GM19467 (cell line): Measurements from ENCODE around the gene ABO.
"Not testable (repeated sequence)": the region's sequence is repeated elsewhere in the genome, so short reads cannot be mapped to it uniquely, and the experiment has no call there.

Source experiments
- ATAC-seq: cut with Tn5 transposase; IDR thresholded peaks from one replicate; pipeline ENCODE4 v1.9.1; 2021; ENCODE audit warnings: mild to moderate bottlenecking, moderate library complexity; ENCODE audit not compliant: unreplicated experiment

The ABO gene

DNA sequence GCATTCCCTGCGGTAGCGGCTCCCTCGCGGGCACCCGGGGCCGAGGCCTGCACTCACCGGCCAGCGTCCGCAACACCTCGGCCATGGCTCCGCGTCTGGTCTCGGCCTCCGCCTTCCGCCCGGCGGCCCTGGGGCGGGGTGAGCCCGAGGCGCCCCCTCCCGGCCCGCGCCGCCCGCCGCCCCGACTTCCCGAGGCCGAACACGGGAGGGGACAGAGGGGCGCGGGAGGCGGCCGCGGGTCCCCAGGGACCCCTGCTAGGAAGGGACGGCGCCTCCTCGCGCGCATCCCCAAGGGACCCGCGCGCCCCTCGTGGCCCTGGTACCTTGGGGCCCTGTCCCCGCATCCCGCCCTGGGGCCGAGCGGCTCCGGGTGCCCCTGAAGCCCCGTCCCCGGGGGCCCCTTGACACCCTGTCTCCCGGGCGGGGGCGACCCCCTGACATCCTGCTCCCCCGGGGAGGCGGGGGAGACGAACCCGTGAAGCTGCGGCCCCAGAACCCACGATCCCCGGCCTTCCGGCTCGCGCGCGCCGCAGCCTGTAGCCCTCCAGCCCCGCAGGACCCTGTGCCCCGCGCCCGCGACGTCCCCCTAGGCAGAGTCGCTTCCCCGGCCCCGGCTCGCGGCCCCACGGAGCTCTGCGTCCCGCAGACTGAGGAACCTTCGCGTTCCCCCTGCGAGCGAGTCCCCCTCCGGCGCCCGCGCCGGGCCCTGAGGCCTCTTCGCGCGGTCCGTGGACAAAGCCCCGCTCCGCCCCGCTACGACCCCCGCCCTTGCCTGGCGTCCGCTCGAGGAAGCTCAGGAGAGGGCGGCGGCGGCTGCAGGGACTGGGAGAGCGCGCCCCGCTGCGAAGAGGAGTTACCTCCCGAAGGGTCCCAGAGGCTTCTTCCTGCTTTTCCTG lies at the start of gene ABO:
Gene ABO, minus strand, starts transcription at position 97 of the 896 bp plus-strand sequence.
- ATAC-seq: no peak

DNA sequence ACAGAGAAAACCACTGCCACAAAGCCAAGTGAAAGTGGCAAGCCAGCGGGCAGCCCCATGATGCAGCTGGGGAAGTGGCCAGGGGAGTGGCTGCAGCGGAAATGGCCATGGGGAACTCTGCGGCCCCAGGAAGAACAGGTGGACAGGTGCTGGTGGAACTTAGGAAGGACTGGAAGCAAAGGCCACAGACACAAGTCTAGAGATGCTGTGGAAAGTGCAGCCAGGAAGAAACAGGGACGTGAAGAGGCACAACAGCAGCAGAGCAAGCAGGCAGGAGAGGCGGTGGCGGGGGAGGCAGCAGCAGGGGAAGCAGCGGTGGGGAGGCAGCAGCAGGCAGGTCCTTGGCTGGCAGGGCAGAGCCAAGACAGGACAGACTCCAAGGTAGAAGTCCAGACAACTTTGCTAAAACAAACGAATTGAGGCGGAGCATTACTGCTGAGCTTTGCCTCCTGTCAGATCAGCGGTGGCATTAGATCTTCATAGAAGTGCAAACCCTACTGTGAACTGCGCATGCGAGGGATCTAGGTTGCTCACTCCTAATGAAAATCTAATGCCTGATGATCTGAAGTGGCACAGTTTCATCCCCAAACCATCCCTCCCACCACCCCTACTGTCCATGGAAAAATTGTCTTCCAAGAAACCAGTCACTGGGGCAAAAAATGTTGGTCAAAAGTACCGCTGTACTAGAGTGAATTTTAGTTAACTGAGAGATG lies 49.1 kb upstream of the ABO start:
- no peak for ATAC-seq

DNA sequence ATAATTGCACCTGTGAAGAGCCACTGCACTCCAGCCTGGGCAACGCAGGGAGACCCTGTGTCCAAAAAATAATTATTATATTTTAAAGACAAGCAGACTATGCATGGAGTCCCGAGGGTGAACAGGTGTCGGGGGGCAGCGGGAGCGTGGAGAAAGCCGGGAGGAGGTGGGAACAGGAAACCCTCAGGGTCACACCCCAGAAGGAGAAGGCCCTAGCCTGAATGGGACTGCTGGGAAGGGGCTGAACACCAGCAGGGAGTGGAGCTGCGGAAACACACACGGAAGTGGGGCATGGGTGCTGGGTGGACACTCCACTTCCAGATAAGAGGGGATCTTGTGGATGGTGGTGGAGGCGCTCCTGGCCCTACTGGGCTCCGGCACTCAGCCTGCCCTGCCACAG lies 48.2 kb upstream of the ABO start:
- no peak for ATAC-seq

DNA sequence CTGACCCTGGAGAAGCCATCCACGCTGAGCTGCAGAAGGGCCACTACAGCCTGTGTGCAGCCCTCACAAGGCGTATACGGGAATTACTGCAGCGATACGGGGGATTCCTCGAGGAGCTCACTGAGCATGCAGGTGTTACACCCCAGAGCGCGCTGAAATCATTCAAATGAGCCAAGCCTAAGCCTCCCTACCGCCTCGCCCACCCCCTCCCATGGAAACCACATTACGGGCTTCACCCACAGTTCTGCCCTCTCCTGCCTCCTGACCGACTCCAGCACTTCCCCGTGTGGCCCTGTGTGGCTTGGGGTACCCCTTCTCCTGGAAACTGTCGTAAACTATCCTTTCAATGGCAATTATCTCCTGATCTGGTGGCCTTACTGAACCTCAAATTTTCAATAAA lies 47.7 kb upstream of the ABO start:
- ATAC-seq: no peak

DNA sequence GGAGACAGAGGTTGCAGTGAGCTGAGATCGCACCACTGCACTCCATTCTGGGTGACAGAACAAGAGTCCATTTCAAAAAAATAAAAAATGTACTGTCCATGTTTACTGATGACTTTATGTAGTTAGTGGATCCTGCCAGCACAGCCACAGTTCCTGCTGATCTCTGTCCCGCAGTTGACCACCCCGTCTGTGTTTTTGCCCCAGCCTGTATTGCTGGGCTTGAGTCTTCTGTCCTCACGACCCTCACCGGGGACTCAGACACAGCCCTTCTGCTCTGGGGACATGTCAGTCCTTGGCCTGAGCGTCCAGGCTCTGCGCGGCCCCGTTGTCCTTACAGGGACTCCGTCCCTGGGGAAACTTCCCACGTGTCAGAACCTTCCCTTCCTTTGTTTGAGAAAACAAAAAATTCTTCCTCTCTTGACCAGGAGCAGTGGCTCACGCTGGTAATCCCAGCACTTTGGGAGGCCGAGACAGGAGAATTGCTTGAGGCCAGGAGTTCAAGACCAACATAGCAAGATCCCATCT lies 46.5 kb upstream of the ABO start:
- ATAC-seq: no peak

GRCh38 chr9:133320421-133320881 lies 45.5 kb upstream of the ABO start:
- ATAC-seq: no peak

- ATAC-seq: not testable (repeated sequence)
Measured at GRCh38 chr9:133317551-133317950, 42.5 kb upstream of the ABO start.

- ATAC-seq: no peak
Measured at GRCh38 chr9:133315997-133316396, 41.0 kb upstream of the ABO start.

- no peak for ATAC-seq
Measured at GRCh38 chr9:133309608-133310007, 34.6 kb upstream of the ABO start.

- no peak for ATAC-seq
Measured at GRCh38 chr9:133307301-133307700, 32.3 kb upstream of the ABO start.

DNA sequence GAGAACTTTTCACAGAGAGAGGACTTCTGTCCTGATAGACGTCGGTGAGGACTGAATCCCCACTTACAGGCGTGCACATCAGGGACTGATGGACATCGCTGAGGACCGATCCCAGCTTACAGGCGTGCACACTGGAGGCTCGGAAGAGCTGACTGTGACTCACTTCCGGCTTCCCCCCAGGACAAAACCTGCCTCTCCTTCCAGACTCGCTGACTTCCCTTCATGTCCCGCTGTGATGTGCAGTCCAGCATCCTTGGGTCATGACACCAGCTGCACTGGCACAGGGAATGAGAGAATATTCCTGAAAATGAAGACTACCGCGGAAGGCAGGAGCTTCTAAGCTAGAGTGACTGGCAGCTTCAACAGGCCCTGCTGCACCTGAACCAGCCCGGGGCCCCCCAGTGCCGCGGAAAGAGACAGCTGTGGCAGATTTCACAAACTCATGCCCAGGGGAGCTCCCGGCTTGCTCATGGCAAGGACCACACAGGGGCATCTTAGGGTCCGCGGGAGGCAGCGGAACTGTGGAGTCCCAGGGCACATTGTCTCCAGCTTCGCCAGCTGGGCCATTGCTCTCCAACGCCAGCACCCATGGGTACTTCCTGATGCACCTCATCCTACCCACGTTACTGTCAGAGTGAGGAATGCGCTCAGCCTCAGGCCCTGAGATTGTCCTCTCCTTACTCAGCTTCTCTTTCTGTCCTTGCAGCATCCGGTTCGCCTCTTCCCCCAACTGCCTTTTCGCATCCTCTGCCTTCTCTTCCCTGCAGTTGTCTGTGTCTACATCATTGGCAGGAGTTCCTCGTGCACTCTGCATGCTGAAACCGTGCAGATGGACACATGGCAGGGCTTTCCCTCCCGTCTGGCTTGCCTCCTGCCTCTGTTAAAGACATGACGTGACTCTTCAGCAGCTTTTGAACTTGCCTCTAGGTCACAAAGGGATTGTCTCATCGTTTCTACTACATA lies 31.5 kb upstream of the ABO start:
- ATAC-seq: no peak

- no peak for ATAC-seq
Measured at GRCh38 chr9:133305731-133306130, 30.7 kb upstream of the ABO start.

- no peak for ATAC-seq
Measured at GRCh38 chr9:133304477-133305377, 29.7 kb upstream of the ABO start.

GRCh38 chr9:133304158-133304470 lies 29.1 kb upstream of the ABO start:
- no peak for ATAC-seq

GRCh38 chr9:133303266-133304157 lies 28.5 kb upstream of the ABO start:
- no peak for ATAC-seq

DNA sequence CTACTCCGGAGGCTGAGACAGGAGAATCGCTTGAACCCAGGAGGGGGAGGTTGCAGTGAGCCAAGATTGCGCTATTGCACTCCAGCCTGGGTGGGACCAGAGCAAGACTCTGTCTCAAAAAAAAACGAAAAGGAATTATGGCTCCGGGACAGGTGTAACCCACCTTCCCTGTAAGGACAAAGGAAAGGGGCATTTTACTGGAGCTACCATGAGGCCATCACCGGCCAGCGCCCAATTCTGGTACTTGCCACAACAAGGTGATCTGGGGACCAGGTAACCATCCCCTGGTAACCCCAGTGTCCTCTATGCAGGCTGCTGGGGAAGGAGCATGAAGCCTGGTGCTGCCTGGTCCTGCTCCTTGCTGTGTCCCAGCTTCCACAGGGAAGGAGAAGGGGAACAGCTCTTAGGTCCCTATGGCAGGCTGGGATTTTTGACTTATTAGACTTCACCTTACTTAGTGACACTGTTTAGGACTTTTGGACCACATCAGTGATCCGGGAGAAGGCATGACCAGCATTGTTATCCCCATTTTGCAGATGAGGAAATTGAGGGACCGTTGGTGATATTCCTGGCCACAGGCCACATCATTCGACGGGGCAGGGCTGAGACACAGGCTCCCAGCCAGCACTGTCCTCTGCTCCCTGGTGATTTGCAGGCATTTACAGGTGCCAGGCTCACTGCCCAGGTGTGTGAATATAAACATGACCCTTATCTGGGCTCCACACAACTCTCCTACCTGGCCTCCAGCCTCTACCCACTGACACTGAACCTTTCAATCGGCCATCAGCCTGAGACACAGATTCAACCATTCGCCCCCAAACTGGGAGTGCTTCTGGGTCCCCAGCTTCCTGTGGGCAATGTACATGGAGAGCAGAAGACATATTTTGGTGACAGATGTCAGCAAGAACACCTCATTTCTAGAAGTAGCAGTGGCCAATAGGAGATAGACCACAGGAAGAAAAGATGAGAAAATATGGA lies 26.5 kb upstream of the ABO start:
- ATAC-seq: no peak

DNA sequence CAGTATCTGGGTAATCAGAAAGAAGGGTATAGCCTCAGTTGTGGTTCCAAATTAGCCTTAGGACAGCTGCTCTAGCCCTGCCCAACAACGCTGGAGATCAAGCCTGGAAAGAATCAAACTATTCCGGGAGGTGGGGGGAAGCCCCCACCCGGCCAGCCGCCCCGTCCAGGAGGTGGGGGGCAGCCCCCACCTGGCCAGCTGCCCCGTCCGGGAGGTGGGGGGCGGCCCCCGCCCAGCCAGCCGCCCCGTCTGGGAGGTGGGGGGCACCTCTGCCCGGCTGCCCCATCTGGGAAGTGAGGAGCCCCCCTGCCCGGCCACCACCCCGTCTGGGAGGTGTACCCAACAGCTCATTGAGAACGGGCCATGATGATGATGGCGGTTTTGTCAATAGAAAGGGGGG lies 25.0 kb upstream of the ABO start:
- ATAC-seq: not testable (repeated sequence)

GRCh38 chr9:133294257-133294656 lies 19.3 kb upstream of the ABO start:
- no peak for ATAC-seq
